ENCODE measurements around the gene CDADC1.

Gene CDADC1

GRCh38 chr13:49254007-49254406, 6.3 kb downstream of the CDADC1 start:
- Histone ChIP-seq H3K18ac (ENCODE audit: low read length) (no peak overlapping the region), H3K27me3 (ENCODE audit: control insufficient read depth in 3 of 3, insufficient read depth in 3 of 3, low read depth in 1 of 3, low read length in 3 of 3) (no peaks in the 10 kb centered on the region), H3K23ac (ENCODE audit: low read depth, low read length, poor library complexity) (no peak overlapping the region), H2AK5ac (ENCODE audit: low read depth, low read length) (no peak overlapping the region), H3K36me3 (replicated peaks in 1 of 2; ENCODE audit: control insufficient read depth in 2 of 2, insufficient read depth in 2 of 2, low read length in 2 of 2) (peaks cover 7 to 16% of the 10 kb centered on the region in 2 donors), H3K9me3 (replicated peaks in 1 of 2; ENCODE audit: control insufficient read depth in 2 of 2, insufficient read depth in 1 of 2, low read depth in 1 of 2, low read length in 2 of 2) (no peaks in the 10 kb centered on the region), H2BK5ac (ENCODE audit: low read length) (no peak overlapping the region), H3K4me1 (ENCODE audit: control insufficient read depth in 2 of 2, insufficient read depth in 1 of 2, low read depth in 1 of 2, low read length in 2 of 2) (no peaks in the 10 kb centered on the region), H2BK120ac (ENCODE audit: low read depth, low read length) (no peak overlapping the region), H3K4ac (ENCODE audit: low read length) (no peak overlapping the region), H3K4me3 (ENCODE audit: low read length in 2 of 2) (no peak overlapping the region), H3K9ac (ENCODE audit: low read depth, low read length, poor library complexity) (no peak overlapping the region), H3K14ac (ENCODE audit: low read length) (no peak overlapping the region), H3K79me1 (ENCODE audit: low read depth, low read length) (no peaks in the 10 kb centered on the region), H2AFZ (ENCODE audit: low read length) (no peak overlapping the region), H2BK12ac (ENCODE audit: low read length) (no peak overlapping the region), H2BK15ac (ENCODE audit: low read length) (no peak overlapping the region), H4K91ac (ENCODE audit: low read depth, low read length, poor library complexity) (no peak overlapping the region), H4K8ac (ENCODE audit: low read depth, low read length) (no peak overlapping the region), H3K27ac (replicated peaks; ENCODE audit: low read length) (no peak overlapping the region), H3K4me2 (ENCODE audit: insufficient read depth, low read length, poor library complexity, severe bottlenecking) (no peak overlapping the region)
- WGBS, 2 donors (ENCODE audit: extremely low coverage in 2 of 2, insufficient read length in 2 of 2, insufficient replicate concordance in 1 of 2): no CpG with 5 or more reads among the region's 1 CpG
- DNase-seq (ENCODE audit: low spot score): no peak

GRCh38 chr13:49256841-49257240, 9.1 kb downstream of the CDADC1 start:
- Histone ChIP-seq H3K27ac (replicated peaks; ENCODE audit: low read length) (no peak overlapping the region), H3K36me3 (replicated peaks in 1 of 2; ENCODE audit: control insufficient read depth in 2 of 2, insufficient read depth in 2 of 2, low read length in 2 of 2) (peaks cover 9 to 35% of the 10 kb centered on the region in 2 donors), H3K79me1 (ENCODE audit: low read depth, low read length) (no peaks in the 10 kb centered on the region), H3K4me1 (ENCODE audit: control insufficient read depth in 2 of 2, insufficient read depth in 1 of 2, low read depth in 1 of 2, low read length in 2 of 2) (no peaks in the 10 kb centered on the region), H3K4me2 (ENCODE audit: insufficient read depth, low read length, poor library complexity, severe bottlenecking) (no peak overlapping the region), H4K8ac (ENCODE audit: low read depth, low read length) (no peak overlapping the region), H3K9me3 (replicated peaks in 1 of 2; ENCODE audit: control insufficient read depth in 2 of 2, insufficient read depth in 1 of 2, low read depth in 1 of 2, low read length in 2 of 2) (no peaks in the 10 kb centered on the region), H3K4ac (ENCODE audit: low read length) (no peak overlapping the region), H2BK15ac (ENCODE audit: low read length) (no peak overlapping the region), H3K4me3 (ENCODE audit: low read length in 2 of 2) (no peak overlapping the region), H2AK5ac (ENCODE audit: low read depth, low read length) (no peak overlapping the region), H2BK120ac (ENCODE audit: low read depth, low read length) (no peak overlapping the region), H4K91ac (ENCODE audit: low read depth, low read length, poor library complexity) (no peak overlapping the region), H3K14ac (ENCODE audit: low read length) (no peak overlapping the region), H2BK5ac (ENCODE audit: low read length) (no peak overlapping the region), H3K9ac (ENCODE audit: low read depth, low read length, poor library complexity) (no peak overlapping the region), H2AFZ (ENCODE audit: low read length) (no peak overlapping the region), H2BK12ac (ENCODE audit: low read length) (no peak overlapping the region), H3K23ac (ENCODE audit: low read depth, low read length, poor library complexity) (no peak overlapping the region), H3K27me3 (ENCODE audit: control insufficient read depth in 3 of 3, insufficient read depth in 3 of 3, low read depth in 1 of 3, low read length in 3 of 3) (no peaks in the 10 kb centered on the region), H3K18ac (ENCODE audit: low read length) (no peak overlapping the region)
- no peak for DNase-seq (ENCODE audit: low spot score)
- WGBS, 2 donors (ENCODE audit: extremely low coverage in 2 of 2, insufficient read length in 2 of 2, insufficient replicate concordance in 1 of 2): no CpG with 5 or more reads among the region's 2 CpGs

- Histone ChIP-seq H2BK120ac (ENCODE audit: low read depth, low read length) (no peak overlapping the region), H2BK15ac (ENCODE audit: low read length) (no peak overlapping the region), H3K23ac (ENCODE audit: low read depth, low read length, poor library complexity) (no peak overlapping the region), H3K79me1 (ENCODE audit: low read depth, low read length) (no peaks in the 10 kb centered on the region), H3K27me3 (ENCODE audit: control insufficient read depth in 3 of 3, insufficient read depth in 3 of 3, low read depth in 1 of 3, low read length in 3 of 3) (no peaks in the 10 kb centered on the region), H3K4ac (ENCODE audit: low read length) (no peak overlapping the region), H3K4me1 (ENCODE audit: control insufficient read depth in 2 of 2, insufficient read depth in 1 of 2, low read depth in 1 of 2, low read length in 2 of 2) (no peaks in the 10 kb centered on the region), H4K8ac (ENCODE audit: low read depth, low read length) (no peak overlapping the region), H4K91ac (ENCODE audit: low read depth, low read length, poor library complexity) (no peak overlapping the region), H2AK5ac (ENCODE audit: low read depth, low read length) (no peak overlapping the region), H2BK12ac (ENCODE audit: low read length) (no peak overlapping the region), H3K14ac (ENCODE audit: low read length) (no peak overlapping the region), H3K4me3 (ENCODE audit: low read length in 2 of 2) (no peak overlapping the region), H3K18ac (ENCODE audit: low read length) (no peak overlapping the region), H2AFZ (ENCODE audit: low read length) (no peak overlapping the region), H3K27ac (replicated peaks; ENCODE audit: low read length) (no peak overlapping the region), H3K9ac (ENCODE audit: low read depth, low read length, poor library complexity) (no peak overlapping the region), H3K4me2 (ENCODE audit: insufficient read depth, low read length, poor library complexity, severe bottlenecking) (no peak overlapping the region), H3K9me3 (replicated peaks in 1 of 2; ENCODE audit: control insufficient read depth in 2 of 2, insufficient read depth in 1 of 2, low read depth in 1 of 2, low read length in 2 of 2) (no peaks in the 10 kb centered on the region), H3K36me3 (replicated peaks in 1 of 2; ENCODE audit: control insufficient read depth in 2 of 2, insufficient read depth in 2 of 2, low read length in 2 of 2) (peaks cover 7 to 35% of the 10 kb centered on the region in 2 donors), H2BK5ac (ENCODE audit: low read length) (no peak overlapping the region)
- DNase-seq (ENCODE audit: low spot score): no peak
- 100% methylated on average over 2 of the region's 3 CpGs; no CpG with 5 or more reads in 1 of the 2 donors for WGBS, 2 donors (ENCODE audit: extremely low coverage in 2 of 2, insufficient read length in 2 of 2, insufficient replicate concordance in 1 of 2)
These were observed 10.5 kb downstream of the CDADC1 start for GRCh38 chr13:49258089-49258796.

GRCh38 chr13:49259586-49259985, 11.9 kb downstream of the CDADC1 start:
- no peak overlapping the region for H3K18ac ChIP-seq (ENCODE audit: low read length)
- no peak overlapping the region for H2BK5ac ChIP-seq (ENCODE audit: low read length)
- H3K79me1 ChIP-seq (ENCODE audit: low read depth, low read length): no peaks in the 10 kb centered on the region
- no peak overlapping the region for H3K9ac ChIP-seq (ENCODE audit: low read depth, low read length, poor library complexity)
- H3K23ac ChIP-seq (ENCODE audit: low read depth, low read length, poor library complexity): no peak overlapping the region
- no CpG with 5 or more reads among the region's 6 CpGs for WGBS, 2 donors (ENCODE audit: extremely low coverage in 2 of 2, insufficient read length in 2 of 2, insufficient replicate concordance in 1 of 2)
- H3K36me3 ChIP-seq (replicated peaks in 1 of 2; ENCODE audit: control insufficient read depth in 2 of 2, insufficient read depth in 2 of 2, low read length in 2 of 2): peaks cover 7 to 35% of the 10 kb centered on the region in 2 donors
- peak overlapping the region; percentile 48 for H4K8ac ChIP-seq (ENCODE audit: low read depth, low read length)
- H3K9me3 ChIP-seq (replicated peaks in 1 of 2; ENCODE audit: control insufficient read depth in 2 of 2, insufficient read depth in 1 of 2, low read depth in 1 of 2, low read length in 2 of 2): no peaks in the 10 kb centered on the region
- H3K4ac ChIP-seq (ENCODE audit: low read length): no peak overlapping the region
- no peak overlapping the region for H2BK15ac ChIP-seq (ENCODE audit: low read length)
- no peaks in the 10 kb centered on the region for H3K4me1 ChIP-seq (ENCODE audit: control insufficient read depth in 2 of 2, insufficient read depth in 1 of 2, low read depth in 1 of 2, low read length in 2 of 2)
- no peak overlapping the region for H2BK120ac ChIP-seq (ENCODE audit: low read depth, low read length)
- no peak overlapping the region for H3K4me2 ChIP-seq (ENCODE audit: insufficient read depth, low read length, poor library complexity, severe bottlenecking)
- H3K27ac ChIP-seq (replicated peaks; ENCODE audit: low read length): no peak overlapping the region
- no peak overlapping the region for H3K14ac ChIP-seq (ENCODE audit: low read length)
- no peak overlapping the region for H2AFZ ChIP-seq (ENCODE audit: low read length)
- no peak overlapping the region for H2BK12ac ChIP-seq (ENCODE audit: low read length)
- H4K91ac ChIP-seq (ENCODE audit: low read depth, low read length, poor library complexity): no peak overlapping the region
- no peak for DNase-seq (ENCODE audit: low spot score)
- H3K4me3 ChIP-seq (ENCODE audit: low read length in 2 of 2): no peak overlapping the region
- H3K27me3 ChIP-seq (ENCODE audit: control insufficient read depth in 3 of 3, insufficient read depth in 3 of 3, low read depth in 1 of 3, low read length in 3 of 3): no peaks in the 10 kb centered on the region
- H2AK5ac ChIP-seq (ENCODE audit: low read depth, low read length): no peak overlapping the region
